CD4-positive, alpha-beta T cell treated with Interleukin-15 for 1 hour (primary cell): Measurements from ENCODE around the gene FSTL1.
"Not testable (repeated sequence)": the region's sequence is repeated elsewhere in the genome, so short reads cannot be mapped to it uniquely, and the experiment has no call there.

Experiments
- DNase-seq: peaks from one replicate; pipeline ENCODE4 v3.0.0-alpha.2; 2020

Gene FSTL1

GRCh38 chr3:120410541-120410940 lies 40.3 kb downstream of the FSTL1 start:
- DNase-seq = no peak

GRCh38 chr3:120410116-120410515 lies 40.7 kb downstream of the FSTL1 start:
- DNase-seq = no peak

DNA sequence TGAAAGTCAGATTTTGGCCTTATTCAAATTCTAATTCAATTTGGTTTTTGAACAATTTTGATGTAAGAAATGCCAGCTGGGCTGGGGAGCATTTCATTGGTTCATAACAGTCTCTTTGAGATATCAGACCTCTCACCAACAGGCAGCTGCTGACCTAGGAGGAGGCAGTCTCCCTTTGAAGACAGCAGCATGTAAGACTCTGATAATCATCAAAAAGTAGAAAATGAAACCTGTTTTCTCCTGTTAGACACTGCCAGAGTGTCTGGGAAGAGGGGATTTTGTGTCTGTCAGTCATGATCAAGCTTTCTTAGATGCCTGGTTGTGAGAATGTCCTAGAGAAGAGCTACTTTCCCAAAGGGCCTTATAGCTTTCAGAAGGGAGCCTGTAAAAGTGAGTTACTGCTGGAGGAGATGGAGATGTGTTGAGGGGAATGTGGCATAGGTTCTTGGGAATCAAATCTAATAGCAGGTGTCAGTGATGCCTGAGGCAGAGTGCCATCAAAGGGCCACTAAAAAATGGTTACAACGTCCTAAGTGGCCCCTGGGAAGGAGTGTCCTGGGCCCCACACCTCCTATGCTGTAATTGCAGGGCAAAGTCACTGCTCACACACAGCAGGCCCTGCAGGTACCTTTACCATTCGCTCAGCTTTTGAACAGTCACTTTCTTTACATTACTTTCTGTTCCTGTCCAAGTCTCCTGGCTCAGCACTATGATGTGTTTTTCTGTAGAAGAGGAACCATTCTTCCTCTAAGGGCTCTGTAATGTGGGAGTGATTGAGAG lies 43.1 kb downstream of the FSTL1 start:
- no peak for DNase-seq

GRCh38 chr3:120404876-120405275 lies 45.9 kb downstream of the FSTL1 start:
- no peak for DNase-seq

- no peak for DNase-seq
Observed at GRCh38 chr3:120402257-120402656, 48.5 kb downstream of the FSTL1 start.

- DNase-seq = no peak
Observed at GRCh38 chr3:120399372-120399771, 51.4 kb downstream of the FSTL1 start.

- DNase-seq = no peak
Observed at GRCh38 chr3:120396469-120396868, 54.3 kb downstream of the FSTL1 start.

GRCh38 chr3:120394347-120394746 lies 56.4 kb downstream of the FSTL1 start:
- no peak for DNase-seq

DNA sequence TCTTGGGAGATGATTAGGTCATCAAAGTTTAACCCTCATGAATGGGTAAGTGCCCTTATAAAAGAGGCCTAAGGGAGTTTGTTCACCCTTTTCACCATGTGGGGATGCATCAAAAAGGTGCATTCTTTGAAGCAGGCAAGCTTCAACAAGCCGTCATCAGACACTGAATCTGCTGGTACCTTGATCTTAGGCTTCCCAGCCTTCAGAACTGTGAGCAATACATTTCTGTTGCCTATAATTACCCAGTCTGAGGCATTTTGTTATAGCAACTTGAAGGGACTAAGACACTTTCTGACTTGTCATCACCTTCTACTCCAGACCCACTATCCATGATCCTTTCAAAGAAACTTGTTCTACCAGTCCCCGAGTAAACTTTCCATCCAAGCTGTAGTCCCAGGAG lies 57.0 kb downstream of the FSTL1 start:
- DNase-seq = no peak

DNA sequence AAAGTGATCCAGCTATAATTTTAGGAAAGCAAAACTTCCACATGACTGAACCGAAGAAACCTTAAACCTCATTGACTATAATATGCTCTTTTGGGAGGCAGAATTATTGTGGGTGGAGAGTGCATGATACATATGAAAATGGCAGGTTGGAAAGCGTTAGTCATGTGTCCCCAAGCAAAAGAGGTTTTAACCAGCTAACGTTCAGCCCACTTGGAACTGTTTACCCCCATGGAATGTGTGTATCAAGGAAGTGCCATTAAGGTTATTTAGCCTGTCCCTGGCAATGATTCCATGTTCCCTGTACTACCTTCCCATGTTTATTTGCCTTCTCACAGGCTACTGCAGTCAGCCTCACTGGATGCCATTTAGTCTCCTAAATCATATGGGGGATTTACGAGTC lies 57.5 kb downstream of the FSTL1 start:
- DNase-seq = no peak

GRCh38 chr3:120382941-120383447 lies 67.8 kb downstream of the FSTL1 start:
- DNase-seq = no peak

DNA sequence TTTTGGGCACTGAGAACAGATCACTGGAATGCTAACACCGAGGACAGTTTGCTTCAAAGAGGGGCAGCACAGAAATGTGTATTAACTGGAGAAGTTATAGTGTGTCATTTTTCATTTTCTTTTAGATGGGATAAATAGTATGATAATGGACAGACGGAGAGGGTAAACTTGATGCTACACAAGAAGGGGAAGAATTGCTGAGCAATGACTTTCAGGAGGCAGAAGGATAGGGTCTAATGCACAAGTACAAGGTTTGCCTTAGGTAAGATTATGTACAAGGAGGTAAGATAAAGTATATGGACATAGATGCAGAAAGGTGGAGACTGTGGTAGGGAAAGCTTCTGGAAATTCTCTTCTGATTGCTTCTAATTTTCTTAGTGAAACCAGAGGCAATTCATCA lies 69.3 kb downstream of the FSTL1 start:
- DNase-seq = no peak

DNA sequence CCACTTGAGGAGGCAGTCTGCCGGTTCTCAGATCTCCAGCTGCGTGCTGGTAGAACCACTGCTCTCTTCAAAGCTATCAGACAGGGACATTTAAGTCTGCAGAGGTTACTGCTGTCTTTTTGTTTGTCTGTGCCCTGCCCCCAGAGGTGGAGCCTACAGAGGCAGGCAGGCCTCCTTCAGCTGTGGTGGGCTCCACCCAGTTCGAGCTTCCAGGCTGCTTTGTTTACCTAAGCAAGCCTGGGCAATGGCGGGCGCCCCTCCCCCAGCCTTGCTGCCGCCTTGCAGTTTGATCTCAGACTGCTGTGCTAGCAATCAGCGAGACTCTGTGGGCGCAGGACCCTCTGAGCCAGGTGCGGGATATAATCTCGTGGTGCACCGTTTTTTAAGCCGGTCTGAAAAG lies 72.8 kb downstream of the FSTL1 start:
- DNase-seq = not testable (repeated sequence)

DNA sequence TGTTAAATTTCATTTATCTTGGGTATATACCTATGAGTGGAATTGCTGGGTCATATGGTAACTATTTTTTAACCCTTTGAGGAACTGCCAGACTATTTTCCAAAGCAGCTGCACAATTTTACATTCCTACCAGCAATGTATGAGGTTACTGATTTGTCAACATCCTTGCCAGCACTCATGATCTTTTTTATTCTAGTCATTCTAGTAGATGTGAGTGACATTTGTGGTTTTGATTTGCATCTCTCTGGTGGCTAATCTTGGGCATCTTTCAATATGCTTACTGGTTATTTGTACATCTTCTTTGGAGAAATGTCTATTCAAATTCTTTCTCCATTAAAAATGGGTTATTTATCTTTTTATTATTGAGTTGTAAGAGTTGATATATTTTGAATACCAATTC lies 80.3 kb downstream of the FSTL1 start:
- DNase-seq = no peak

GRCh38 chr3:120369037-120369467 lies 81.7 kb downstream of the FSTL1 start:
- DNase-seq = no peak

- no peak for DNase-seq
Observed at GRCh38 chr3:120368172-120368571, 82.6 kb downstream of the FSTL1 start.

DNA sequence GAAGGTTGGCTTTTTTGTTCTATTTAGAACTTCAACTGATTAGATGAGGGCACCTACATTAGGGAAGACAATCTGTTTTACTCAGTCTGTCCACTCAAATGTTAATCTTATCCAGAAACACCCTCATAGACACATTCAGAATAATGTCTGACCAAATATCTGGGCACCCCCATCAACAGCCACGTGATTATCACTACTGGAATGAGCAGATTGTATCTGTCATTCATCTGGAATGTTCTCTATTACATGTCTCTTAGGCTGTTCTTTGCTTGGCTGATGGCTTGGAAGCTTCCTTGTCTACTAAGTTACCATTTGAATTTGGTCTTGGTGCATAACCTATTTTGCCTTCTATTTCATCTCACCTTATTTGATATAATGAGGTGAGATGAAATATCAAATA lies 86.0 kb downstream of the FSTL1 start:
- no peak for DNase-seq

- no peak for DNase-seq
Observed at GRCh38 chr3:120364101-120364500, 86.7 kb downstream of the FSTL1 start.

DNA sequence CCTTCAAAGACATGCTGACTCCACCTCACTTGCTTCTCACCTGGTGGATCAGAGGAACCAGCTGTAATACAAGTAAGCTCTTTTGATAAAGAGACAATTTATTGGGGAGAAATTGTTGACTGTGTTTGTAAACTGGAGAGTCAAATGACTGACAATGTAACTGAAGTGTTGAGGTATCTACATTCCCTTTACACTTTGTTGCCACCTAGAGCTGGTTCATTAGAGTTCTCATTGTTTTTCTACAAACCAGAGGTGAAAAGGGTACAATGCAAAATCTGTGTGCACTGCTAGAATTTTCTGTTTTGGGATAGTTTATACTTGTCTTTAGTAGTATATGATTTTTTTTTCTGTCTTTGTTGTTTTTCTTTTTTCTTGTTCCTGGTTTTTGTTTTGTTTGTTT lies 93.0 kb downstream of the FSTL1 start:
- no peak for DNase-seq

DNA sequence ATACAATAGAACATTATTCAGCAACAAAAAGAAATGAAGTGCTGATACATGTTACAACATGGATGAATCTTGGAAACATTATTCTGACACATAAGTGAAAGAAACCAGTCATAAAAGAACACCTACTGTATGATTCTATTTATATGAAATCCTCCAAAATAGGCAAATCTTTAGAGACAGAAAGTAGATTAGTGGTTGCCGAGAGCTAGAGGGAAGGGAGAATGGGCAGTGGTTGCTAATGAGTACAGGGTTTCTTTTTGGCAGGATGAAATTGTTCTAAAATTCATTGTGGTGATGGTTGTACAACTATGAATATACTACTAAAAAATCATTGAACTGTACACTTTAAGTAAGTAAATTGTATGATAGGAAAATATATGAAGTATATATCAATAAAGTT lies 95.3 kb downstream of the FSTL1 start:
- DNase-seq = no peak

GRCh38 chr3:120353463-120353862 lies 97.3 kb downstream of the FSTL1 start:
- no peak for DNase-seq

- no peak for DNase-seq
Observed at GRCh38 chr3:120352017-120352416, 98.8 kb downstream of the FSTL1 start.

DNA sequence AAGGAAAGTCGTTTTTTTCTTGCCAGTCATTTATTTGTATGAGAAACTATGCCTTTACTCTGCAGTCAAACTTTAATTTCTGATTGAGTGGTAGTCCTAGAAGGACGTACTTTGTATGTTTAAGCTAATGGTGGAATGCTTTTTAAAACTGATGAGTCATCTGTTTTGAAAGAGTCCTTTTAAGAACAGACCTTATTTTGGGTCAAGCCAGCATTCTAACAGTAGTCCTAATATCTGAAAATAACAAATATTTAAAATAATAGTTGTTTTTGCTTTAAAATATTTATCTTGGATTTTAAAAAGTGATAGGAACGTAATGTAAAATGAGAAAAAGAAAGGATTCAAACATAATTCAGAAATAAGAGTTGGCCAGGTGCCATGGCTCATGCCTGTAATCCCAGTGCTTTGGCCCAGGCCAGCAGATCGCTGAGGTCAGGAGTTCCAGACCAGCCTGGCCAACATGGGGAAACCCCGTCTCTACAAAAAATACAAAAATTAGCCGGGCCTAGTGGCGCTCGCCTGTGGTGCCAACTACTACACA lies 100.3 kb downstream of the FSTL1 start:
- no peak for DNase-seq

GRCh38 chr3:120349855-120350125 lies 101.0 kb downstream of the FSTL1 start:
- DNase-seq = no peak
